ENCODE measurements around the gene REXO1.

REXO1 gene

DNA sequence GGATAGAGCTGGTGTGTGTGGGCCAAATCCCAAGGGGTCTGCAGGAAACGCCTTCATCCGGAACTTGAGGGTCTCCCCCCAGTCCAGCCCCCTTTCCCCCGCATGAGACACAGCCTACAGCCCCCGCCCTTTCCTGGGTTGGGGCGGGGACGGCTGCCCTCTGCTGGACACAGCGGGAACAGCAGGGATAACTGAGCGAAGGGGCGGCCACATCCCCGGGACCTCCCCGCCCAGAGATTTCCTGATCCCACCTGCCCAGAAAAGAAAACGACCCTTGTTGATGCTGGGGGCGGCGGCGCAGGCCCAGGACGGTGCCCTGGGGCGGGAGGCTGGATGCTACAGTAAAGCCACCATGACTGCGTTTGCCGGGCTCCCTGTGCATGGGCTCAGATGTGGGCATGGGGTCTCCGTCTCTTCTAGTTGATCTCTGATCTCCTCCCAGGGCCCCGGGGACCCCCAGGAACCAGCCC lies 80.8 kb downstream of the REXO1 start:
- H3K9ac ChIP-seq (ENCODE audit: low read depth, low read length): no peak overlapping the region
- no peak overlapping the region for H3K4me3 ChIP-seq (ENCODE audit: low read depth, low read length)
- no peaks in the 10 kb centered on the region for H3K36me3 ChIP-seq (ENCODE audit: control insufficient read depth, insufficient read depth, low read length)
- H3K4me1 ChIP-seq (ENCODE audit: control insufficient read depth, insufficient read depth, low read length): peaks cover 2% of the 10 kb centered on the region
- H3K9me3 ChIP-seq (ENCODE audit: control insufficient read depth, insufficient read depth, low read length): no peaks in the 10 kb centered on the region
- H3K27me3 ChIP-seq (ENCODE audit: control insufficient read depth, insufficient read depth, low read length): peaks cover 81% of the 10 kb centered on the region

DNA sequence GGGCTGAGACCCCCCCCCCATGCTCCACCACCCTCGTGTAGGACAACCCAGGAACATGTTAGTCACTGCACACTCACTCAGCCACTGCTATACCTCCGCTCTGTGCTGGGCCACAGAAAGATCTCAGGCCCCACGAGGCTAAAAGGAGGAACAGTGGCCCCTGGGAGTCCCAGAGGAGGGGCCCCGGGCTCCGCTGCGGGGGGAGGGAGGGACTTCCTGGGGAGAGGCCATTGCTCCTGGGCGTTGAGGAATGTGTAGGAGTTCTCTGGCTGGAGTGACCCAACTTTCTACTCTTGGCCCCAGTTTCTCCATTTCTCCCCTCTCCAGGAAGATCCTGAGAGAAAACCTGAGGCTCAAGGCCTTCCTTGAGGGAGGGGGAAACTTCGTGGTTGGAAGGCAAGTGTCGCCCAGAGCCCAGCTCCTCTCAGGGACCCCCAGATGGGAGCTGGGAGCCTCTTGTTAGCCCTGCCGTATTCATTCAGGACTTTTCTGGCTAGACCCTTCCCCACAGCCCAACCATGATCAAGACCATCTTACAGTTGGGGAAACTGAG lies 81.4 kb downstream of the REXO1 start:
- H3K4me1 ChIP-seq (ENCODE audit: control insufficient read depth, insufficient read depth, low read length): peaks cover 2% of the 10 kb centered on the region
- no peak overlapping the region for H3K4me3 ChIP-seq (ENCODE audit: low read depth, low read length)
- H3K9me3 ChIP-seq (ENCODE audit: control insufficient read depth, insufficient read depth, low read length): no peaks in the 10 kb centered on the region
- peaks cover 87% of the 10 kb centered on the region for H3K27me3 ChIP-seq (ENCODE audit: control insufficient read depth, insufficient read depth, low read length)
- no peaks in the 10 kb centered on the region for H3K36me3 ChIP-seq (ENCODE audit: control insufficient read depth, insufficient read depth, low read length)
- no peak overlapping the region for H3K9ac ChIP-seq (ENCODE audit: low read depth, low read length)

DNA sequence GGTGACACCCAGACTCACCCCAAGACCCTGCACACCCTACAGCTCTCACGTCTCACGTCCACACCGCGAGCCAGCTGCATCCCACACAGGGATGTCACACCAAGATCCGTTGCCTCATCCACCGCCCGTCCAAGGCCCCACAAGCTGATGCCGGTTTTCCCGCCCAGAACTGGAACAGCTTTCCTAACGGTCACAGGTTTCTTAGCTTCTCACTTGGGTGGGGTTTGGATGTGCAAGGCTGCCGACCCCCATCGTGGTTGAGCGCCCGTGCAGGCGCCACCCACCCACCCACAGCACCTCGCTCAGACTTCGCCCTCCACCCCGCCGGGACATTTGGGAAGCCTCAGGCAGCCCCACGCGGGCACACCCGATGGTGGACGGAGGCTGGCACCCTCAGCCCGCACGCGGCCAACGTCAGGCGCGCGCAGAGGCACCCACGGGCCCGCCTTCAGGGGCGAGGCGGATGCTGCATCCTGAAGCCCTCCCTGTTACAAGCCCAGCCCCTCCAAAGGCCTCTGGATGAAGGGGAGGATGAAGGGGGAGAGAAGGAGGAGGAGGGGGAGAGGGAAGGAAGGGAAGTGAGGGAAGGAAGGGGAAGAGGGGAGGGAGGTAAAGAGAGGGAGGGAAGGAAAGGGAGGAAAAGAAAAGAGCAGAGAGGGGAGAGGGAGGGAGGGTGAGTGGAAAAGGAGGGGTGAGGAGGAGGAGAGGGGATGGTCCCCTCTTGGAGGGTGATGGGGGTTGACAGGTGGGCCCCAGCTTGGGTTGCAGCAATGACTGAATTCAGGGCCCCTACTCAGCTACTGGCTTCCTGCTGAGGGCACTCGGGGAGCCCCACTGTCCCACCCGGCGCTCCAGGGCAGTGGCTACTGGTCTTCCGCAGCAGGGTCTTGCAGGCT lies 82.1 kb downstream of the REXO1 start:
- Histone ChIP-seq H3K4me1 (ENCODE audit: control insufficient read depth, insufficient read depth, low read length) (peaks cover 2% of the 10 kb centered on the region), H3K27me3 (ENCODE audit: control insufficient read depth, insufficient read depth, low read length) (peaks cover 89% of the 10 kb centered on the region)

More for the DNA sequence above, 82.1 kb downstream of the REXO1 start:
- no peak overlapping the region for H3K9ac ChIP-seq (ENCODE audit: low read depth, low read length)
- H3K36me3 ChIP-seq (ENCODE audit: control insufficient read depth, insufficient read depth, low read length): no peaks in the 10 kb centered on the region
- peak overlapping the region; percentile 26 for H3K4me3 ChIP-seq (ENCODE audit: low read depth, low read length)
- H3K9me3 ChIP-seq (ENCODE audit: control insufficient read depth, insufficient read depth, low read length): no peaks in the 10 kb centered on the region
